ENCODE measurements around the gene PRTFDC1. TPM values are rescaled to one million over a fixed set of nuclear protein-coding genes. Genes with fewer than 3 reads are reported as not detected.

The PRTFDC1 gene
- polyA plus RNA-seq, 1 donor (not counting 4 experiments of a cell fraction or from before 2014, with no cell fraction given) = 2.2 TPM

GRCh38 chr10:24992512-24993133, 40.2 kb upstream of the PRTFDC1 start:
- H3K36me3 ChIP-seq (ENCODE audit: control insufficient read depth in 2 of 2, extremely low read depth in 1 of 2, insufficient read depth in 2 of 2, low read length in 2 of 2) = no peaks in the 10 kb centered on the region
- no peak for DNase-seq (ENCODE audit: low read depth, low spot score)
- no peak overlapping the region for H3K4me2 ChIP-seq (ENCODE audit: control insufficient read depth, extremely low read depth, insufficient read depth, low read depth, low read length)
- TF ChIP-seq EZH2 (IDR thresholded peaks at IDR 0.05; ENCODE audit: low read length) (no peak), CTCF (optimal IDR thresholded peaks at IDR 0.05 in 1 of 3, IDR thresholded peaks at IDR 0.05 in 1 of 3, conservative IDR thresholded peaks at IDR 0.05 in 1 of 3; ENCODE audit: extremely low read depth in 1 of 3, insufficient read depth in 2 of 3, low read length in 3 of 3) (no peak)
- H3K27me3 ChIP-seq (ENCODE audit: control insufficient read depth, extremely low read depth, insufficient read depth, low read length) = no peaks in the 10 kb centered on the region
- no peak overlapping the region for H3K9ac ChIP-seq (ENCODE audit: control insufficient read depth, extremely low read depth, insufficient read depth, low read length)
- H2AFZ ChIP-seq (ENCODE audit: control insufficient read depth, low read length) = no peak overlapping the region
- dilution Hi-C loops (cut with MboI; ENCODE audit: extremely low pct_ligation_motif_present, low sequenced_read_pairs) = no loop called here
- H3K9me3 ChIP-seq (ENCODE audit: control insufficient read depth, low read depth, low read length) = no peaks in the 10 kb centered on the region
- no peaks in the 10 kb centered on the region for H3K4me1 ChIP-seq (ENCODE audit: control insufficient read depth, extremely low read depth, insufficient read depth, low read length)
- no peak overlapping the region for H3K4me3 ChIP-seq (ENCODE audit: control insufficient read depth in 2 of 3, extremely low read depth in 1 of 3, insufficient read depth in 2 of 3, low read depth in 1 of 3, low read length in 3 of 3)
- no peaks in the 10 kb centered on the region for H3K9me1 ChIP-seq (ENCODE audit: control insufficient read depth, extremely low read depth, insufficient read depth, low read length)
- no peak overlapping the region for H3K27ac ChIP-seq (ENCODE audit: control insufficient read depth, insufficient read depth, low read length)
- no peaks in the 10 kb centered on the region for H4K20me1 ChIP-seq (ENCODE audit: control insufficient read depth, extremely low read depth, insufficient read depth, low read length)
- FAIRE-seq = no peak
- H3K79me2 ChIP-seq (ENCODE audit: control insufficient read depth, insufficient read depth, low read length) = no peaks in the 10 kb centered on the region

GRCh38 chr10:24991298-24991697, 38.9 kb upstream of the PRTFDC1 start:
- FAIRE-seq (no peak), DNase-seq (ENCODE audit: low read depth, low spot score) (no peak)
- Histone ChIP-seq H4K20me1 (ENCODE audit: control insufficient read depth, extremely low read depth, insufficient read depth, low read length) (no peaks in the 10 kb centered on the region), H3K79me2 (ENCODE audit: control insufficient read depth, insufficient read depth, low read length) (no peaks in the 10 kb centered on the region), H3K4me2 (ENCODE audit: control insufficient read depth, extremely low read depth, insufficient read depth, low read depth, low read length) (no peak overlapping the region), H3K9ac (ENCODE audit: control insufficient read depth, extremely low read depth, insufficient read depth, low read length) (no peak overlapping the region), H3K4me1 (ENCODE audit: control insufficient read depth, extremely low read depth, insufficient read depth, low read length) (no peaks in the 10 kb centered on the region), H3K27me3 (ENCODE audit: control insufficient read depth, extremely low read depth, insufficient read depth, low read length) (no peaks in the 10 kb centered on the region), H3K27ac (ENCODE audit: control insufficient read depth, insufficient read depth, low read length) (no peak overlapping the region), H3K4me3 (ENCODE audit: control insufficient read depth in 2 of 3, extremely low read depth in 1 of 3, insufficient read depth in 2 of 3, low read depth in 1 of 3, low read length in 3 of 3) (no peak overlapping the region), H3K9me3 (ENCODE audit: control insufficient read depth, low read depth, low read length) (no peaks in the 10 kb centered on the region), H3K9me1 (ENCODE audit: control insufficient read depth, extremely low read depth, insufficient read depth, low read length) (no peaks in the 10 kb centered on the region), H2AFZ (ENCODE audit: control insufficient read depth, low read length) (no peak overlapping the region), H3K36me3 (ENCODE audit: control insufficient read depth in 2 of 2, extremely low read depth in 1 of 2, insufficient read depth in 2 of 2, low read length in 2 of 2) (no peaks in the 10 kb centered on the region)
- dilution Hi-C loops (cut with MboI; ENCODE audit: extremely low pct_ligation_motif_present, low sequenced_read_pairs) = no loop called here
- TF ChIP-seq CTCF (optimal IDR thresholded peaks at IDR 0.05 in 1 of 3, IDR thresholded peaks at IDR 0.05 in 1 of 3, conservative IDR thresholded peaks at IDR 0.05 in 1 of 3; ENCODE audit: extremely low read depth in 1 of 3, insufficient read depth in 2 of 3, low read length in 3 of 3) (no peak), EZH2 (IDR thresholded peaks at IDR 0.05; ENCODE audit: low read length) (no peak)
